Daoy (cell line): ENCODE data around the gene DDX10. TPM values are rescaled to one million over a fixed set of nuclear protein-coding genes. Genes with fewer than 3 reads are reported as not detected.
"Not testable (repeated sequence)": the region's sequence is repeated elsewhere in the genome, so short reads cannot be mapped to it uniquely, and the experiment has no call there.

Source experiments
- DNase-seq: peaks from one replicate; pipeline ENCODE4 v3.0.0-alpha.2; 2015; ENCODE audit warnings: low read depth
- total RNA-seq: library from RNA; depleted of rRNA; stranded (reverse); fragments of >200 nt; shearing (Covaris generic); gene quantifications from 2 replicates; pipeline ENCODE4 v1.2.3, GENCODE V29; 2014

Gene DDX10
- total RNA-seq, 1 experiment from 2014 or later = 35.8 TPM

- no peak for DNase-seq
These were observed 109.3 kb downstream of the DDX10 start for GRCh38 chr11:108774037-108774730.

- no peak for DNase-seq
These were observed 110.5 kb downstream of the DDX10 start for GRCh38 chr11:108775324-108775723.

GRCh38 chr11:108779147-108779546, 114.3 kb downstream of the DDX10 start:
- DNase-seq = not testable (repeated sequence)

GRCh38 chr11:108780119-108780518, 115.2 kb downstream of the DDX10 start:
- no peak for DNase-seq

GRCh38 chr11:108781946-108782345, 117.1 kb downstream of the DDX10 start:
- DNase-seq = no peak

- DNase-seq = no peak
These were observed 121.6 kb downstream of the DDX10 start for GRCh38 chr11:108786281-108786990.

GRCh38 chr11:108787105-108787504, 122.2 kb downstream of the DDX10 start:
- no peak for DNase-seq

GRCh38 chr11:108788565-108789199, 123.8 kb downstream of the DDX10 start:
- peak; percentile 3 for DNase-seq

- no peak for DNase-seq
These were observed 125.8 kb downstream of the DDX10 start for GRCh38 chr11:108790501-108791299.

- DNase-seq = no peak
These were observed 128.3 kb downstream of the DDX10 start for GRCh38 chr11:108793138-108793537.

- no peak for DNase-seq
These were observed 128.7 kb downstream of the DDX10 start for GRCh38 chr11:108793611-108794010.

- DNase-seq = no peak
These were observed 131.7 kb downstream of the DDX10 start for GRCh38 chr11:108796551-108796950.

- DNase-seq = no peak
These were observed 132.8 kb downstream of the DDX10 start for GRCh38 chr11:108797578-108798100.

GRCh38 chr11:108802492-108802891, 137.6 kb downstream of the DDX10 start:
- DNase-seq = no peak

GRCh38 chr11:108803776-108804175, 138.9 kb downstream of the DDX10 start:
- no peak for DNase-seq

GRCh38 chr11:108804511-108804910, 139.6 kb downstream of the DDX10 start:
- no peak for DNase-seq

GRCh38 chr11:108805030-108805429, 140.2 kb downstream of the DDX10 start:
- no peak for DNase-seq

- DNase-seq = no peak
These were observed 142.4 kb downstream of the DDX10 start for GRCh38 chr11:108807262-108807661.

- DNase-seq = no peak
These were observed 148.2 kb downstream of the DDX10 start for GRCh38 chr11:108813086-108813485.

- no peak for DNase-seq
These were observed 153.1 kb downstream of the DDX10 start for GRCh38 chr11:108817976-108818375.

GRCh38 chr11:108818971-108819370, 154.1 kb downstream of the DDX10 start:
- no peak for DNase-seq

GRCh38 chr11:108819957-108820356, 155.1 kb downstream of the DDX10 start:
- DNase-seq = no peak
